ENCODE measurements around the gene PI4KA. TPM values are rescaled to one million over a fixed set of nuclear protein-coding genes. Genes with fewer than 3 reads are reported as not detected.
"Not testable (repeated sequence)": the region's sequence is repeated elsewhere in the genome, so short reads cannot be mapped to it uniquely, and the experiment has no call there.

The PI4KA gene
- total and polyA plus RNA-seq, 2 donors (not counting 1 experiment from before 2014, with no cell fraction given): 26.4 to 40.6 TPM

DNA sequence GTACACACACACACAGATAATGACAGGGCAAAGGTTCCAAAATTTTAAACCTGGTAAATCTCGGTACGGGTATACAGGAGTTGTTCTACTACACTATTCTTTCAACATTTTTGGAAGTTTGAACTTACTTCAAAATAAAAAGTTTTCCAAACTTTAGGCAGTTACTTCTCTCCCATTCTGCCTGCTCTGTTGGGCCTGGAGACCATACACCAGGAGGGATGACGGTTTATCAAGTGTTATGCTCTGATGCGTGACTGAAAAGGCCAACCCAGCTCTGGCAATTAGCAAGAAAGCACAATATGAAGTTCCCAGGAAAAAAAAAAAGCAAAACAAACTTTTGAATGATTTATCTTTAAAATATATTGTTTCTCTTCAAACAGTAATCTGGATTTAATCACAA lies 83.7 kb downstream of the PI4KA start:
- H3K79me2 ChIP-seq (ENCODE audit: control insufficient read depth, insufficient read depth, low read length): no peaks in the 10 kb centered on the region
- no peak overlapping the region for H3K27ac ChIP-seq (ENCODE audit: insufficient read depth, low read length)
- H3K4me1 ChIP-seq (ENCODE audit: control insufficient read depth, extremely low read depth, insufficient read depth, low read length): peaks cover 5% of the 10 kb centered on the region
- no peaks in the 10 kb centered on the region for H3K9me3 ChIP-seq (ENCODE audit: control insufficient read depth, insufficient read depth, low read depth, low read length)
- H3K9ac ChIP-seq (ENCODE audit: insufficient read depth, low read length): no peak overlapping the region
- H3K27me3 ChIP-seq (ENCODE audit: control insufficient read depth, insufficient read depth, low read length): no peaks in the 10 kb centered on the region
- DNase-seq (ENCODE audit: low read depth in 2 of 2): no peak
- TF ChIP-seq EZH2 (IDR thresholded peaks at IDR 0.05; ENCODE audit: low read length, missing control alignments) (no peak), CTCF (conservative IDR thresholded peaks at IDR 0.05 in 1 of 2, IDR thresholded peaks at IDR 0.05 in 1 of 2; ENCODE audit: low read depth in 1 of 2, low read length in 2 of 2) (no peak)
- H3K4me2 ChIP-seq (ENCODE audit: extremely low read depth, insufficient read depth, low read length): no peak overlapping the region
- peaks cover 2% of the 10 kb centered on the region for H3K36me3 ChIP-seq (ENCODE audit: control insufficient read depth, insufficient read depth, low read length)
- H4K20me1 ChIP-seq (ENCODE audit: control insufficient read depth, extremely low read depth, insufficient read depth, low read length): no peaks in the 10 kb centered on the region
- H2AFZ ChIP-seq (ENCODE audit: low read length): no peak overlapping the region
- H3K4me3 ChIP-seq (replicated peaks in 1 of 4; ENCODE audit: control extremely low read depth in 1 of 4, insufficient read depth in 1 of 4, low read depth in 3 of 4, low read length in 4 of 4): no peak overlapping the region

DNA sequence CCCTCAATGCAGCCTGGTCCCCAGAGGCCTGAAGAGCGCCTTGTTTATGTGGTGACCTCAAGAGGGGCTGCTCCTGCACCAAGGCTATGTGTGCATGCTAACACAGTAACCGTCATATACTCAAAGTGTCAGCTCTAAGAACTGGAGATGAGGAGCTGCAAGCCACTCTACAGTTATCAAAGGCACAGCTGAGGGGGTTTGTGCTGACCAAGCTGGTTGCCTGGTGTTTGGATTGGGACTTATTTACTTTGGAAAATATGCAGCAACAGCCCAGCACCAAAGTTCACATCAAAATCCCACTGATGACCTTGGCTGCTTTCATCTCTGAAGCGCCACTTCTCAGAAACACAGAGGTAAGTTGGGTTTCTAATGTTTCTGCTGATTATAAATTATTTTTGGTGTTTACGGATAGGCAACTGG lies 84.8 kb downstream of the PI4KA start, which contains the start of gene SERPIND1:
Gene SERPIND1 (plus strand): TSS at position 321 of the 420 bp plus-strand sequence. CDS start 5,200 bp downstream, outside the sequence.
- no peaks in the 10 kb centered on the region for H3K36me3 ChIP-seq (ENCODE audit: control insufficient read depth, insufficient read depth, low read length)
- no peaks in the 10 kb centered on the region for H3K27me3 ChIP-seq (ENCODE audit: control insufficient read depth, insufficient read depth, low read length)
- H3K4me2 ChIP-seq (ENCODE audit: extremely low read depth, insufficient read depth, low read length): no peak within 1 kb of the TSS
- peaks cover 5% of the 10 kb centered on the region for H3K4me1 ChIP-seq (ENCODE audit: control insufficient read depth, extremely low read depth, insufficient read depth, low read length)
- no peak within 1 kb of the TSS for H3K9ac ChIP-seq (ENCODE audit: insufficient read depth, low read length)
- no peak within 1 kb of the TSS for H3K27ac ChIP-seq (ENCODE audit: insufficient read depth, low read length)
- H4K20me1 ChIP-seq (ENCODE audit: control insufficient read depth, extremely low read depth, insufficient read depth, low read length): no peaks in the 10 kb centered on the region
- no peak within 1 kb of the TSS for H2AFZ ChIP-seq (ENCODE audit: low read length)
- no peaks in the 10 kb centered on the region for H3K79me2 ChIP-seq (ENCODE audit: control insufficient read depth, insufficient read depth, low read length)
- no peak within 1 kb of the TSS for H3K4me3 ChIP-seq (replicated peaks in 1 of 4; ENCODE audit: control extremely low read depth in 1 of 4, insufficient read depth in 1 of 4, low read depth in 3 of 4, low read length in 4 of 4)
- DNase-seq (ENCODE audit: low read depth in 2 of 2): no peak
- no peaks in the 10 kb centered on the region for H3K9me3 ChIP-seq (ENCODE audit: control insufficient read depth, insufficient read depth, low read depth, low read length)
- TF ChIP-seq CTCF (conservative IDR thresholded peaks at IDR 0.05 in 1 of 2, IDR thresholded peaks at IDR 0.05 in 1 of 2; ENCODE audit: low read depth in 1 of 2, low read length in 2 of 2): no peak
- no peak for TF ChIP-seq EZH2 (IDR thresholded peaks at IDR 0.05; ENCODE audit: low read length, missing control alignments)

DNA sequence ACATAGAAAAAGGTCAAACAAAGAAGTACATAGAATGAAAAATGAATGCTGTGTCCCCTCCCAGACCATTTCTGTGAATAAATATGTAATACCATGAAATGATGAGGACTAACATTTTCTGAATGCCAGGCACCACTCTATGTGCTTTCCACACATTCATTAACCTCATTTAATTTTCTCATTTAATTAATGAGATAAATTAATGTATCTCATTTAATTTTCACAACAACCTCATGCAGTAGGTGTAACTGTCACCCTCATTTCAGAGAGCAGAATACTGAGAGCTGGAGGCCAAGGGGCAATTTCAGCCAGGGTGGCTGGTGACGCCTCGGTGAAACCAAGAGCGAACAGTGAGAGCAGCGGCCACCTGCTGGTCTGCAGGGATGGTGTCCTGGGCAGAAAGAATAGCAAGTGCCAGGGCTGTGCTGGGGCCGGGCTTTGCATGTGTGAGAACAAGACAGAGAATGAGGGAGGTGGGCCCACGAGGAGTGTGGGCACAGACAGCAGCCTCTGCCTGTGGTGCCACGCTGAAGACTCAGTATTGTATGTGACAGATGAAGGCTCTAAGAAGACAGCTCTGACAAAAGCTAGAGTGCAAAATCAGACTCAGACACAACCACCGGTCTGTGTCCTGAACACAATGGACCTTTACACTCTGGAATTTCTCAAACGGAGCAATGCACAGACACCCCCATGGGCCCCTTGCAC lies 86.5 kb downstream of the PI4KA start:
- TF ChIP-seq CTCF (conservative IDR thresholded peaks at IDR 0.05 in 1 of 2, IDR thresholded peaks at IDR 0.05 in 1 of 2; ENCODE audit: low read depth in 1 of 2, low read length in 2 of 2) (no peak), EZH2 (IDR thresholded peaks at IDR 0.05; ENCODE audit: low read length, missing control alignments) (no peak)
- Histone ChIP-seq H3K27me3 (ENCODE audit: control insufficient read depth, insufficient read depth, low read length) (no peaks in the 10 kb centered on the region), H3K4me1 (ENCODE audit: control insufficient read depth, extremely low read depth, insufficient read depth, low read length) (no peaks in the 10 kb centered on the region), H3K9ac (ENCODE audit: insufficient read depth, low read length) (no peak overlapping the region), H3K4me2 (ENCODE audit: extremely low read depth, insufficient read depth, low read length) (no peak overlapping the region), H3K4me3 (replicated peaks in 1 of 4; ENCODE audit: control extremely low read depth in 1 of 4, insufficient read depth in 1 of 4, low read depth in 3 of 4, low read length in 4 of 4) (no peak overlapping the region), H2AFZ (ENCODE audit: low read length) (no peak overlapping the region), H3K36me3 (ENCODE audit: control insufficient read depth, insufficient read depth, low read length) (no peaks in the 10 kb centered on the region), H3K79me2 (ENCODE audit: control insufficient read depth, insufficient read depth, low read length) (no peaks in the 10 kb centered on the region), H4K20me1 (ENCODE audit: control insufficient read depth, extremely low read depth, insufficient read depth, low read length) (no peaks in the 10 kb centered on the region), H3K27ac (ENCODE audit: insufficient read depth, low read length) (no peak overlapping the region), H3K9me3 (ENCODE audit: control insufficient read depth, insufficient read depth, low read depth, low read length) (no peaks in the 10 kb centered on the region)
- no peak for DNase-seq (ENCODE audit: low read depth in 2 of 2)

- H4K20me1 ChIP-seq (ENCODE audit: control insufficient read depth, extremely low read depth, insufficient read depth, low read length); H3K27ac ChIP-seq (ENCODE audit: insufficient read depth, low read length); H3K9me3 ChIP-seq (ENCODE audit: control insufficient read depth, insufficient read depth, low read depth, low read length); H3K4me1 ChIP-seq (ENCODE audit: control insufficient read depth, extremely low read depth, insufficient read depth, low read length); H3K27me3 ChIP-seq (ENCODE audit: control insufficient read depth, insufficient read depth, low read length); H3K79me2 ChIP-seq (ENCODE audit: control insufficient read depth, insufficient read depth, low read length); H3K4me3 ChIP-seq (replicated peaks in 1 of 4; ENCODE audit: control extremely low read depth in 1 of 4, insufficient read depth in 1 of 4, low read depth in 3 of 4, low read length in 4 of 4); H3K36me3 ChIP-seq (ENCODE audit: control insufficient read depth, insufficient read depth, low read length); H2AFZ ChIP-seq (ENCODE audit: low read length); DNase-seq (ENCODE audit: low read depth in 2 of 2); H3K4me2 ChIP-seq (ENCODE audit: extremely low read depth, insufficient read depth, low read length); H3K9ac ChIP-seq (ENCODE audit: insufficient read depth, low read length): not testable (repeated sequence)
These were observed 89.2 kb downstream of the PI4KA start for GRCh38 chr22:20769496-20769826.
